HepG2 (cell line): Measurements from ENCODE around the gene MACROD2. TPM values are rescaled to one million over a fixed set of nuclear protein-coding genes. Genes with fewer than 3 reads are reported as not detected.

Source experiments
- ATAC-seq: fragments of 200-7000 bp; cut with Tn5 transposase; 3 replicates; pipeline ENCODE4 v1.9.1; 2020; ENCODE audit warnings: mild to moderate bottlenecking, moderate library complexity
- BruUV-seq: library from RNA; stranded (reverse); fragments of 400-500 nt; replicated peaks from 2 replicates; lab custom pipeline; 2021; lab: Mats Ljungman, UMichigan
- CTCF ChIA-PET: fragments of 300-600 bp; formaldehyde crosslinking; extraction: SDS; loops from one replicate; lab custom pipeline; 2021; ENCODE audit warnings: low total read pairs, inconsistent platforms, low intra/inter-chr PET ratio; lab: Yijun Ruan, JAX
- POLR2A ChIA-PET: fragments of 350-600 bp; sonication (Branson Sonifier 250); formaldehyde crosslinking; loops from one replicate; lab custom pipeline; 2020; ENCODE audit warnings: antibody characterized with exemption, inconsistent platforms; lab: Yijun Ruan, JAX
- DNase-seq: peaks from one replicate; pipeline ENCODE4 v3.0.0-alpha.2; 2015; ENCODE audit warnings: low spot score
- FAIRE-seq: peaks from 3 replicates; lab custom pipeline; 2011; peaks lifted over from hg19 to GRCh38; lab: Jason Lieb, UNC
- H2AFZ ChIP-seq: one replicate; pipeline ENCODE4 v1.6.1; 2011; ENCODE audit warnings: low read length, inconsistent platforms
- H3K27ac ChIP-seq: fragments of 300-600 bp; 3 replicates; pipeline ENCODE4 v1.8.0; 2011; ENCODE audit warnings: mixed run types, mild to moderate bottlenecking, mixed read lengths, low read length, inconsistent platforms; ENCODE audit not compliant: insufficient read depth; ENCODE audit errors: extremely low read length
- H3K27me3 ChIP-seq, 2 experiments: fragments of 200-600 bp in 1 of 2; 2 replicates in 1 of 2; 3 replicates in 1 of 2; pipeline versions ENCODE4 v1.6.0 to v1.8.0; 2011; ENCODE audit warnings: low read length in 2 of 2, mild to moderate bottlenecking in 2 of 2, moderate library complexity in 2 of 2, inconsistent platforms in 1 of 2; ENCODE audit not compliant: insufficient read depth in 2 of 2, control insufficient read depth in 1 of 2
- H3K36me3 ChIP-seq, 2 experiments: fragments of 200-600 bp in 1 of 2; replicated peaks in 1 of 2; 2 replicates in 1 of 2; 3 replicates in 1 of 2; pipeline versions ENCODE4 v1.5.1 to v1.8.0; 2011; ENCODE audit warnings: low read length in 2 of 2, inconsistent platforms in 1 of 2; ENCODE audit not compliant: insufficient read depth in 2 of 2, control insufficient read depth in 1 of 2
- H3K4me1 ChIP-seq: 2 replicates; pipeline ENCODE4 v1.5.1; 2012; ENCODE audit warnings: low read length, inconsistent platforms; ENCODE audit not compliant: insufficient read depth
- H3K4me2 ChIP-seq: 2 replicates; pipeline ENCODE4 v1.6.0; 2011; ENCODE audit warnings: low read depth, low read length, inconsistent platforms
- H3K4me3 ChIP-seq, 3 experiments: fragments of 200-600 bp in 1 of 3; sonication (generic), shearing (Covaris generic) in 1 of 3; replicated peaks in 1 of 3; 2 replicates each; pipeline ENCODE4 v1.5.1; 2011 to 2016; ENCODE audit warnings: low read length in 3 of 3, inconsistent platforms in 2 of 3, low read depth in 2 of 3, mild to moderate bottlenecking in 2 of 3, control low read depth in 1 of 3, mixed read lengths in 1 of 3; ENCODE audit not compliant: insufficient read depth in 1 of 3
- H3K79me2 ChIP-seq: one replicate; pipeline ENCODE4 v1.6.1; 2011; ENCODE audit warnings: low read length, inconsistent platforms; ENCODE audit not compliant: insufficient read depth
- H3K9ac ChIP-seq: 2 replicates; pipeline ENCODE4 v1.6.0; 2011; ENCODE audit warnings: mild to moderate bottlenecking, low read depth, low read length, inconsistent platforms; ENCODE audit not compliant: insufficient read depth
- H3K9me3 ChIP-seq: 2 replicates; pipeline ENCODE4 v1.5.1; 2012; ENCODE audit warnings: mild to moderate bottlenecking, low read length
- H4K20me1 ChIP-seq: 2 replicates; pipeline ENCODE4 v1.6.0; 2011; ENCODE audit warnings: inconsistent platforms, mild to moderate bottlenecking, low read length, moderate library complexity; ENCODE audit not compliant: insufficient read depth
- KLF11 ChIP-seq: IDR thresholded peaks from 2 replicates; pipeline ENCODE4 v1.6.1; 2016; ENCODE audit warnings: missing compliant biosample characterization
- STAG1 ChIP-seq: sonication (generic); formaldehyde crosslinking; IDR thresholded peaks from 2 replicates; pipeline ENCODE4 v1.4.0; 2020; ENCODE audit warnings: missing genetic modification reagents
- ZFP36L2 ChIP-seq: sonication (generic); formaldehyde crosslinking; IDR thresholded peaks from 2 replicates; pipeline ENCODE4 v1.4.0; 2020; ENCODE audit warnings: missing genetic modification reagents
- ZNF362 ChIP-seq: sonication (generic); formaldehyde crosslinking; IDR thresholded peaks from 2 replicates; pipeline ENCODE4 v1.4.0; 2020; ENCODE audit warnings: missing genetic modification reagents, mild to moderate bottlenecking, borderline replicate concordance
- ZNF367 ChIP-seq: sonication (generic); formaldehyde crosslinking; IDR thresholded peaks from 2 replicates; pipeline ENCODE4 v1.4.0; 2020; ENCODE audit warnings: missing genetic modification reagents, borderline replicate concordance
- ZSCAN5A ChIP-seq: sonication (generic); formaldehyde crosslinking; IDR thresholded peaks from 2 replicates; pipeline ENCODE4 v1.8.0; 2022; ENCODE audit warnings: mild to moderate bottlenecking, missing genetic modification reagents, borderline replicate concordance
- WGBS: methylation state at CpG from one replicate; pipeline ENCODE4 v1.1.6; 2017; ENCODE audit warnings: low lambda C conversion rate; 5-methylcytosine and 5-hydroxymethylcytosine counted together
- in situ Hi-C: cut with HindIII; loops from 2 replicates; pipeline ENCODE4 v1.10.0; 2017; ENCODE audit warnings: low pct_unique_long_range_greater_than_20kb; ENCODE audit not compliant: extremely low pct_ligation_motif_present
- intact Hi-C: fragments of 100-400 bp; cut with micrococcal nuclease; formaldehyde crosslinking; loops from one replicate; pipeline ENCODE4 v1.10.0; 2022; ENCODE audit not compliant: unreplicated experiment
- polyA plus RNA-seq, 8 experiments: library from polyadenylated mRNA; depleted of rRNA in 3 of 8; stranded (reverse) in 7 of 8; unstranded in 1 of 8; fragments of >200 nt; fragmentation: Illumina TruSeq in 4 of 8; extraction: Trizol in 4 of 8; gene quantifications; 2 replicates each; pipeline versions ENCODE4 v1.2.1 to v1.2.3, GENCODE V29; 2011 to 2016; ENCODE audit warnings: low read depth in 4 of 8, missing spikeins in 1 of 8, mixed read lengths in 1 of 8; ENCODE audit not compliant: insufficient read depth in 1 of 8
- total RNA-seq, 5 experiments: library from RNA; depleted of rRNA; stranded (reverse); fragments of >200 nt; fragmentation: Illumina TruSeq; extraction: Trizol; gene quantifications; 2 replicates each; pipeline ENCODE4 v1.2.3, GENCODE V29; 2016; ENCODE audit warnings: low read depth in 1 of 5
- TF ChIP-seq, protein P1 (sequence below): sonication (generic); formaldehyde crosslinking; IDR thresholded peaks from 2 replicates; pipeline ENCODE4 v1.5.0; 2020; ENCODE audit warnings: mild to moderate bottlenecking, missing genetic modification reagents
- TF ChIP-seq, protein P2 (sequence below): sonication (generic); formaldehyde crosslinking; IDR thresholded peaks from 2 replicates; pipeline ENCODE4 v1.5.0; 2020; ENCODE audit warnings: mild to moderate bottlenecking, missing genetic modification reagents

The MACROD2 gene
- total and polyA plus RNA-seq, 2 of the 13 experiments (the other 11 are each of a cell fraction or from before 2014, with no cell fraction given): 0.13 to 0.51 TPM

- Histone ChIP-seq H3K27ac (no peak overlapping the region), H3K36me3 (no peaks in the 10 kb centered on the region), H3K9me3 (peaks cover 3% of the 10 kb centered on the region; the same call in 1 of the 2 replicates), H3K27me3 (no peaks in the 10 kb centered on the region), H4K20me1 (no peaks in the 10 kb centered on the region), H2AFZ (no peak overlapping the region), H3K9ac (no peak overlapping the region), H3K4me3 (no peak overlapping the region), H3K79me2 (no peaks in the 10 kb centered on the region)
- no peak for FAIRE-seq
- intact Hi-C loops (no loop called here), in situ Hi-C loops (no loop called here)
- ChIA-PET POLR2A (no interaction called here), CTCF (no interaction called here)
- DNase-seq: no peak
- ATAC-seq: no peak
- no TSS peak for BruUV-seq
- WGBS: 39% methylated on average over 3 of the region's 3 CpGs
- TF ChIP-seq ZFP36L2 (no peak), ZNF367 (no peak), ZSCAN5A (CRISPR knock-in tag) (no peak), STAG1 (CRISPR knock-in tag) (no peak), ZNF362 (CRISPR knock-in tag) (no peak), KLF11 (CRISPR knock-in tag) (no peak)
- TF ChIP-seq, protein P1, sequence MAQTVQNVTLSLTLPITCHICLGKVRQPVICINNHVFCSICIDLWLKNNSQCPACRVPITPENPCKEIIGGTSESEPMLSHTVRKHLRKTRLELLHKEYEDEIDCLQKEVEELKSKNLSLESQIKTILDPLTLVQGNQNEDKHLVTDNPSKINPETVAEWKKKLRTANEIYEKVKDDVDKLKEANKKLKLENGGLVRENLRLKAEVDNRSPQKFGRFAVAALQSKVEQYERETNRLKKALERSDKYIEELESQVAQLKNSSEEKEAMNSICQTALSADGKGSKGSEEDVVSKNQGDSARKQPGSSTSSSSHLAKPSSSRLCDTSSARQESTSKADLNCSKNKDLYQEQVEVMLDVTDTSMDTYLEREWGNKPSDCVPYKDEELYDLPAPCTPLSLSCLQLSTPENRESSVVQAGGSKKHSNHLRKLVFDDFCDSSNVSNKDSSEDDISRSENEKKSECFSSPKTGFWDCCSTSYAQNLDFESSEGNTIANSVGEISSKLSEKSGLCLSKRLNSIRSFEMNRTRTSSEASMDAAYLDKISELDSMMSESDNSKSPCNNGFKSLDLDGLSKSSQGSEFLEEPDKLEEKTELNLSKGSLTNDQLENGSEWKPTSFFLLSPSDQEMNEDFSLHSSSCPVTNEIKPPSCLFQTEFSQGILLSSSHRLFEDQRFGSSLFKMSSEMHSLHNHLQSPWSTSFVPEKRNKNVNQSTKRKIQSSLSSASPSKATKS: no peak
- TF ChIP-seq, protein P2, sequence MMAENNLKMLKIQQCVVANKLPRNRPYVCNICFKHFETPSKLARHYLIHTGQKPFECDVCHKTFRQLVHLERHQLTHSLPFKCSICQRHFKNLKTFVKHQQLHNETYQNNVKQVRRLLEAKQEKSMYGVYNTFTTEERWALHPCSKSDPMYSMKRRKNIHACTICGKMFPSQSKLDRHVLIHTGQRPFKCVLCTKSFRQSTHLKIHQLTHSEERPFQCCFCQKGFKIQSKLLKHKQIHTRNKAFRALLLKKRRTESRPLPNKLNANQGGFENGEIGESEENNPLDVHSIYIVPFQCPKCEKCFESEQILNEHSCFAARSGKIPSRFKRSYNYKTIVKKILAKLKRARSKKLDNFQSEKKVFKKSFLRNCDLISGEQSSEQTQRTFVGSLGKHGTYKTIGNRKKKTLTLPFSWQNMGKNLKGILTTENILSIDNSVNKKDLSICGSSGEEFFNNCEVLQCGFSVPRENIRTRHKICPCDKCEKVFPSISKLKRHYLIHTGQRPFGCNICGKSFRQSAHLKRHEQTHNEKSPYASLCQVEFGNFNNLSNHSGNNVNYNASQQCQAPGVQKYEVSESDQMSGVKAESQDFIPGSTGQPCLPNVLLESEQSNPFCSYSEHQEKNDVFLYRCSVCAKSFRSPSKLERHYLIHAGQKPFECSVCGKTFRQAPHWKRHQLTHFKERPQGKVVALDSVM: no peak
- TF ChIP-seq, all 625 proteins: peak for 0
- Histone ChIP-seq H3K4me1 (no peaks in the 10 kb centered on the region), H3K4me2 (no peak overlapping the region)
These were observed 620.7 kb downstream of the MACROD2 start for GRCh38 chr20:14616003-14616402.
